ENCODE results near the gene FAM222B.
"Not testable (repeated sequence)": the region's sequence is repeated elsewhere in the genome, so short reads cannot be mapped to it uniquely, and the experiment has no call there.

FAM222B gene

DNA sequence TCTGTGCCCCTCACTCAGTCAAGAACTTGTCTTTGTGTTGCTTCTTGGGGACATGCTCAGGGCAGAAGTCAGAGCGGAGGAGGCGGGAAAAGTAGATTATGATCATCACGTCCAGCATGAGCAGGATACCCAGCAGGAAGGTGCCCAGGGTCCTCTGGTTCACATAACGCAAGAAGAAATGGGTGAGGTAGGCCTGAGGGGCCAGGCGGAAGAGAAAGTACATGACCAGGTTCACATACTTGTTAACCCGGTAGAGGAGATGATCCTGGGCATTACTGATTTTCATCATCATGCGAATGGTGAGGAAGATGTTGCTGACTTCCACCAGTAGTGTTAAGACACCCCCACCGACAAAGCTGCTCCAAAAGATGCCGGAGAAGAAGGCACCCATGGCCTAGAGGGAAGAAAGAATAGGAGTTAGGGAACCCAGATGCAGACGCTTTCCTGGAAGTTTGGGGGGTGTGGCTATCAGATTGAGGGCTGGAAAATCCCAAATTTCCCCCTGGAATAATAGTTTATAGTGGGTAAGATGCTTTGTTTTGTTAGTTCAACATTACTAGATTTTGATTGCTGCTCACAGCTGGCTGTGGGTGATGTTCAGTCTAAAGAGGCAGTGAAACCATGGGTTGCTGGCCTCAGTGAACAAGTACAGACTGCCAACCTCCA, 118.0 kb downstream of the FAM222B start:
- TF ChIP-seq POLR2A (IDR thresholded peaks at IDR 0.05; ENCODE audit: low read length) (no peak), GATA1 (IDR thresholded peaks at IDR 0.05; ENCODE audit: low read depth, low read length) (no peak)
- peak in 1 of 2 experiments; percentile 42 for DNase-seq

DNA sequence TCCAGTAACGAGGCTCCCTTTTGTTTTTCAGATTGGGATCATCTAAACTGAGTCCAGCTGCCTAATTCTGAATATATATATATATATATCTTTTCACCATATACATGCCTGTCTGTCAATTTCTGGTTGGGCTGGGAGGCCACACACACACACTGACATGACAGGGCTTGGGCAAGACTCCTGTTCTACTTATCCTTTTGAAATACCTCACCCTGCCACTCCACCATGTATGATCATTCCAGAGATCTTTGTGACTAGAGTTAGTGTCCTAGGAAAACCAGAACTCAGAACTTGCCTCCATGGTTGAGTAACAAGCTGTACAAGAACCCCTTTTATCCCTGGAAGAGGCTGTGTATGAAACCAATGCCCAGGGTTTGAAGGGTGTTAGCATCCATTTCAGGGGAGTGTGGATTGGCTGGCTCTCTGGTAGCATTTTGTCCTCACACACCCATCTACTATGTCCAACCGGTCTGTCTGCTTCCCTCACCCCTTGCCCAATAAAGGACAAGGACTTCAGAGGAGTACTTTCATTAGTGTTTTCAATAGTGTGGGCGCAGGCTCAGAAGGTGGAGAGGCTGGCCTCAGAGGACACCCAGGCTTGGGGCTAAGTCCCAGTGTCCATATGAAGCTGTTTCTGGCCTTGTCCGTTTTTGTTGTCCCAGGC, 118.6 kb downstream of the FAM222B start:
- not testable (repeated sequence) for DNase-seq

DNA sequence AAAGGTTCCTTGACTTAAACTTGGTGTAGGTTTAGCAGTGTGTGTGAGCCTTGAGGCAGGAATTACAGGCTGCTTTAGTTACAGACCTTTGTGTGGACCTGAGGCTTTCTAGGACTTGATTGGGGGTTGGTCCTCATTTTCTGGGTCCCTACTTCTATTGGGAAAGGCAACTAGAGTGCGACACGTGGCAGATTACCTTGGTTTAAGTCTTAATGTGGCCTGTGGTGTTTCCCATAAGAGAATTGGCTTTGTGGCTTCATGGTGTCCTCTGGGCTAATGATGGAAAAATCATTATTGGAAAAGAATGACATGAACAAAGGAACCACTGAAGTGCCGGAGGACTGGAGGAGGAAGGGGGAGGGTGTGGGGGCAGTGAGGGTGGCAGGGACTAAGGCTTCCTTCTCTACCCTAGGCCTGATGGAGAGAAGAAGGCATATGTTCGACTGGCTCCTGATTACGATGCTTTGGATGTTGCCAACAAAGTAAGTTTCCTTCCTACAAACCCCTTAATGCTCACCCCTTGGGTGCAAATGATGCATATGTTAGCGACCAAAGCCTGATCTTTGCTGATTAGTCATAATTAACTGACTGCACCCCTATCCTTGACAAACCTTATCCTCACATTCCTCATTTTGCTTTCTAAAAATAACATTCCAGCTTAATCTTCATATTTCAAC, 119.3 kb downstream of the FAM222B start:
- TF ChIP-seq GATA1 (IDR thresholded peaks at IDR 0.05; ENCODE audit: low read depth, low read length) (no peak), POLR2A (IDR thresholded peaks at IDR 0.05; ENCODE audit: low read length) (no peak)
- DNase-seq = no peak

DNA sequence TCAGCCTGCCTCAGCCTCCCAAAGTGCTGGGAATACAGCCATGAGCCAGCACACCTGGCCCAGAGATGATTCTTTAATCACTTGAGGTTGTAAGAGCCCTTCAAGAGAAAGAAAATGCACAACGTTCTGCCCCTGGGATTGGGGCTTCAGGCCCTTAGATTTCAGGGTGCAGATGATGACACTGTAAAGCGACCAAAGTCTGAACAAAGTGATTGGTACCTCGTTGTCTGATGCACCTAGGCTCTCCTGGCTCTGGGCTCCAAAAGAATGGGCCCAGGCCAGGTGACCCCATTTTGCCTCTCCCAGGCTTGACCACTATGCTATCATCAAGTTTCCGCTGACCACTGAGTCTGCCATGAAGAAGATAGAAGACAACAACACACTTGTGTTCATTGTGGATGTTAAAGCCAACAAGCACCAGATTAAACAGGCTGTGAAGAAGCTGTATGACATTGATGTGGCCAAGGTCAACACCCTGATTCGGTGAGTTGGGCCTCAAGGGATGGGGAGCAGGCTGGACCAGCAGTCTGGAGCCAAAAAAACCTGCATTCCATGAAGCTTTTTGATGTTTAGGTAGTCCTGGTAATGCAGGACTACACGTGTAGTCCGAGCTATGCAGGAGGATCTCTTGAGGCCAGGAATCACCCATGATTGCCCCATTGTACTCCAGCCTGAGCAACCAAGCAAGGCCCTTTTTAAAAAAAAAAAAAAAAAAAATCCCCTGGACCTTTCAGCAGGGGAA, 120.0 kb downstream of the FAM222B start:
- no peak for DNase-seq
- no peak for TF ChIP-seq POLR2A (IDR thresholded peaks at IDR 0.05; ENCODE audit: low read length)
- TF ChIP-seq GATA1 (IDR thresholded peaks at IDR 0.05; ENCODE audit: low read depth, low read length) = no peak

DNA sequence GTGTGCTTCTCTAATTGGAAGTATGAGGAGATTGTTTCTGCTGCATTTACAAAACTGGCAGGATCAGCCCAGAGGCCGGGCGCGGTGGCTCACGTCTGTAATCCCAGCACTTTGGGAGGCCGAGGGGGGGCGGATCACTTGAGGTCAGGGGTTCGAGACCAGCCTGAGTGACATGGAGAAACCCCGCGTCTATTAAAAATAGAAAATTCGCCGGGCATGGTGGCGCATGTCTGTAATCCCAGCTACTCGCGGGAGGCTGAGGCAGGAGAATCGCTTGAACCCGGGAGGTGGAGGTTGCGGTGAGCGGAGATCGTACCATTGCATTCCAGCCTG, 121.6 kb downstream of the FAM222B start:
- DNase-seq = not testable (repeated sequence)

DNA sequence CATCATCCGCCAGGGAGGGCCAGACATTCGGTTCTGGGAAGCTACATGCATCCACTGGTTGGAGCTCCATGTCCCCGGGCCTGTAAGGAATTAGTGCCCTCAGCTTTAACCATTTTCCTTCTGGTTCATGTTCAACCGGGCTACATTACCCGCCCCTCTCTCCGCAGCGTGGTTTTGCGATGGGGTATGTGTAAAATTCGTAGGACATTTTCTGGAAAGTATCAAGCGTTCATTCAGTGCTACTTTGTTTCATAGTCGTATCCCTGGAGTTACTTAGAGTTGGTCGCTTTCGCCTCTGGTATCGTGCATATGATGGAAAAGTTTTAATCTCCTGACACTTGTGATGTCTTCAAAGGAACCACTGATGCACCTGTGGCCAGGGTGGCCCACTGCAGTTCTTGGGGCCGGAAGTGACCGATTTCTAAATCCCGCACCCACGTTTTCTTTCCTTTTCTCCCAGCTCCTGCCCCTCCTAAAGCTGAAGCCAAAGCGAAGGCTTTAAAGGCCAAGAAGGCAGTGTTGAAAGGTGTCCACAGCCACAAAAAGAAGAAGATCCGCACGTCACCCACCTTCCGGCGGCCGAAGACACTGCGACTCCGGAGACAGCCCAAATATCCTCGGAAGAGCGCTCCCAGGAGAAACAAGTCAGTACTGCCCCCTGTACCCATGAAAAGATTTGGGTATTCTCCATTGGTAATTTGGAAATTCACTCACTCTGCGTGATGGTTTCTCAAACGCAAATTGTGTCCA, 122.2 kb downstream of the FAM222B start:
- TF ChIP-seq GATA1 (IDR thresholded peaks at IDR 0.05; ENCODE audit: low read depth, low read length) (no peak), POLR2A (IDR thresholded peaks at IDR 0.05; ENCODE audit: low read length) (peak; percentile 70)
- DNase-seq = peak; percentile 53 to 65

DNA sequence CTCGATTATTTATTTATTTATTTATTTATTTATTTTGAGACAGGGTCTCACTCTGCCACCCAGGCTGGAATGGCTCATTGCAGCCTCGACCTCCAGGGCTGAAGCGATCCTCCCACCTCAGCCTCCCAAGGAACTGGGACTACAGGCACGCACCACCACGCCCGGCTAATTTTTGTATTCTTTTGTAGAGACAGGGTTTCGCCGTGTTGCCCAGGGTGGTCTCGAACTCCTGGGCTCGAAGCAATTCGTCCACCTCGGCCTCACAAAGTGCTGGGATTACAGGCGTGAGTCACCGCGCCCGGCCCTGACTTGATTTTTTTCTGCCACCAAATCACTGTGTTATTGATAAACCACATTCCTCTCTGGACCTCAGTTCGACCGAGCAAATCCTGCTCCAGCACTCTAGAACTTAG, 123.6 kb downstream of the FAM222B start:
- peak in 1 of 2 experiments; percentile 63 for DNase-seq
- TF ChIP-seq POLR2A (IDR thresholded peaks at IDR 0.05; ENCODE audit: low read length) (no peak), GATA1 (IDR thresholded peaks at IDR 0.05; ENCODE audit: low read depth, low read length) (no peak)

DNA sequence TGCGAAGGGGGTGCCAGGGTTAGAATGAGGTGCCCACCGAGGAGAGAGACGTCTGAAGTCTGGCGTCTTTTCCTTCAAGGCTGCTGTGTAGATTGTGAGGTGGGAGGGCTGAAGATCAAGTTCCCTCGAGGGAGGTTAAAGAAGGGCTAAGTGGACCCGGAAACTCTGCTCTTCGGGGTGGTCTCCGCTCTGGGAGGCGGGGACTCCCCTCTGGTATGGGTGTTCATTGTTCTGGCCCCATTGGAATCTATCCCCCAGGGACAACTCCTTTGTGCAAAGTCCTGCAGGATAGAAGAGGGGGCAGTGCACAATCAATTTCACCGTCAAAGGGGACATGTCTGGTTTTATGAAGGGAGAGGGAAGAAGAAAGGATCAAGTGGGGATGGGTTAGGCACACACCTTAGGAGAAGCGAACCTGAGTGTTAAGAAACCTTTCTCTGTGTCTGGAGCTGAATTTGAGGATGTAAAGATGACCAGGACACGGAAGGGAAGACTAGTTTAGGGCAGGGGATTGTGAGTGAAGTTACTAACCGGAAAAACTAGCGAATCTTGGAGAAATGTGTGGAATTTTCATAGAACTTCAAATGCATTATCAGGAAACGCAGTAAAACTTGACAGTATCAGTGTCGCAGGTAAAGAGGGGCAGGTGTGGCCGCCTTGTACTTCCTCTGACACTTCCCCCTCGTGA, 124.1 kb downstream of the FAM222B start:
- TF ChIP-seq GATA1 (IDR thresholded peaks at IDR 0.05; ENCODE audit: low read depth, low read length) = no peak
- no peak for TF ChIP-seq POLR2A (IDR thresholded peaks at IDR 0.05; ENCODE audit: low read length)
- DNase-seq = no peak

DNA sequence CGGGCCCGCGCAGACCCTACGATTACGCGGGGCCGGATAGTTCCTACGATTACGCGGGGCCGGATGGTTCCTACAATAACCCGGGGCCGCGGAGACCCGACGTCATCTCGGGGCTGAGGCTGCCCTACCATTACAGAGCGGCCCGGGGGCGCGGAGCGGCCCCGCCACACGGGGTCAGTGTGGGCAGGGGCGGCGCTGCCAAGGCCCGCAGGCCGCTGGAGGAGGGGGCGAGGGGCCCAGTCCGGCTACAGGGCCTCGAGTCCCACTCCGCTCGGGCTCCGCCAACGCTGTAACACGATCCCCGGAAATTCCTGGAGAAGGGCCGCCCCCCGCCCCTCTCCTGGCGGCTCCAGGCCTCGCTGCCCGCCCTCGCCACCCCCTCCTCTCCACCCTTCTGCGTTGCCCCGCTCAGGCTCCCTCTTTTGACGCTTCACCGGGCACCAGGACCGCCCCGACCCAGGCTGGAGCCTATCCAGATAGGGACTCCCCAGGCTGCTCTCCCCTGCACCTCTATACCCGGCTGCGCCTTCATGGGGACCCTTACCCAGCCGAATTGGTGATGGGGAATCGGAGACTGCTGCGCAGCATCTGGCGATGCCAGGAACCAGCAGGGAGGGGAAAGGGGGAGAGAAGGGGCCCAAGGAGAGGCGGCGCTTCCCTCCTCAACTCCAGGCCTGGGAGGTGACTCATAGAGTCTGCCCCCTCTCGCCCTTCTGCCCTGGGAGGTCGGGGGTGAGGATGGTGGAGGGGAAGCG, 124.8 kb downstream of the FAM222B start, which contains the start of gene RAB34:
RAB34 (minus strand) TSS at position 291 of the 755 bp plus-strand sequence. CDS start 602 bp downstream, outside the sequence.
- DNase-seq = peak in 1 of 2 experiments; percentile 17
- TF ChIP-seq GATA1 (IDR thresholded peaks at IDR 0.05; ENCODE audit: low read depth, low read length) = no peak
- TF ChIP-seq POLR2A (IDR thresholded peaks at IDR 0.05; ENCODE audit: low read length) = no peak

DNA sequence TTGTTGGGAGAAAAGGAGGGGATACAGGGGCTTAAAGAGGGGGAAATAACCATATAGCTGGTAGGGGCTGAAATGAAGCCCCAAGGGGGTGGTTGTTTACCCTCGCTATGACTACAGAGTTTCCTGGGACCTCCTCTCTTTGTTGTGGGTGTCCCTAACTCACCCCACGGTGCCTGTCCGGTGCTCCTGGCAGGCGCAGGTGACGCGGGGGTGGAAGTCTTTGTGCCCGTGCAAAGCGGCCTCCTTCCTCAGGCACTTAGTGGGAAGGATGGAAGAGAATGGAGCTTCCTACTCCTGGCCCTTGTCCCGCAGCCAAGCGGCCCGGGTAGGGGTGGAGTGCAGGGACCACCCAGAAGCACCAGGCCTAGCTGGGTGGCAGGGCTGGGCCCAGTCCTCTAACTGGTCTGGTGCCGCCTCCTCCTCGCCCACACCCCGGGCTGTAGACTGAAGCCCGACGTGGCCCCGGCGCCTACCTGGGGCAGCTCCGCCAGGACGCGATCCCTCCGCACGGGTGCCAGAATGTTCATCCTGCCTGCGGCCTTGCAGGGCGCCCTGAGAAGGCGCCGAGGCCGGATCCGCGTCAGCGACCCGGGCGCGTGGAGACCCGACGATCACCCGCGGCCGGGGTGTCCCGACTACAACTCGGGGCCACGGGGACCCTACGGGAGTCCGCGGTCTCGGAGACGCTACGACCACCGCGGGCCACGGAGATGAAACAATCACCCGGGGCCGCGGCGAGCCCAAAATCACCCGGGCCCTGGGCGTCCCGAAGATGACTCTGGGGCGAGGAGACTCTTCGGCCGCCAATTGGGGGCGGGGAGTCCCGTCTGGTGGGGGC, 125.6 kb downstream of the FAM222B start:
- TF ChIP-seq GATA1 (IDR thresholded peaks at IDR 0.05; ENCODE audit: low read depth, low read length) = no peak
- TF ChIP-seq POLR2A (IDR thresholded peaks at IDR 0.05; ENCODE audit: low read length) = no peak
- DNase-seq = no peak

DNA sequence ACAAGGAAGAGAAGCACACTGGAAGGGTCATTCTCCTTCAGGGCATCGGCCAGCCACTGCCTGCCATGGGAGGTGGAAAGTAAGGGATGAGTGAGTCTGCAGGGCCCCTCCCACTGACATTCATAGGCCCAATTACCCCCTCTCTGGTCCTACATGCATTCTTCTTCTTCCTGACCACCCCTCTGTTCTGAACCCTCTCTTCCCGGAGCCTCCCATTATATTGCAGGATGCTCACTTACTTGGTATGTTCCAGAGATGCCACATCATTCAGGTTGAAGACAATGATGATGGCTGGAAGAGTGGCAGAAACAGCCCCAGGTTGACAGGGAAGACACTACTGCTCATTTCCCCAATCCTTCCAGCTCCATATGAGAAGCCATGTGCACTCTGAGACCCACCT, 127.4 kb downstream of the FAM222B start:
- no peak for DNase-seq
- TF ChIP-seq POLR2A (IDR thresholded peaks at IDR 0.05; ENCODE audit: low read length) = no peak
- TF ChIP-seq GATA1 (IDR thresholded peaks at IDR 0.05; ENCODE audit: low read depth, low read length) = no peak

DNA sequence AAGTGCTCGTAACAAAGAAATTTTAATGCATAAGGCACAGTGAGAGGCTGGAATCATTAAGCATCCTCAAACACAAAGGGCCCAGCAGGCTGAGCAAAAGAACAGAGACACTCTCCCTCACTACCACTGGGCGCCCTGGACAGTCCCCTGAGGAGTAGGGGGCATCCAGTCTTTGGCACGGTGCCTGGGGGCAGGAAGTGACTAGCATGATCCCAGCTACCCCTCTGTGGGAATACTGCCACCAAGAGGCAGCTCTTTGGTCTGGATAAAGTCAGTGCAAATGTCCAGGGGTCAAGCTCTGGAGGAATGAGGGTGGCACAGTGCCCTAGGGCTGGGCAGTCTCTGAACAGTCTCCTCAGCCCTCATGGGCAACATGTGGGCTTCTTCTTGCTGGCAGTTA, 128.3 kb downstream of the FAM222B start:
- no peak for DNase-seq
- TF ChIP-seq POLR2A (IDR thresholded peaks at IDR 0.05; ENCODE audit: low read length) (no peak), GATA1 (IDR thresholded peaks at IDR 0.05; ENCODE audit: low read depth, low read length) (no peak)

Measured in erythroblast (primary cell).